Calu3 (cell line): ENCODE measurements around the gene VPS4B. TPM values are rescaled to one million over a fixed set of nuclear protein-coding genes. Genes with fewer than 3 reads are reported as not detected.

ENCODE experiments used
- BruUV-seq: library from RNA; stranded (reverse); fragments of 400-500 nt; replicated peaks from 2 replicates; lab custom pipeline; 2021; lab: Mats Ljungman, UMichigan
- CTCF ChIA-PET: fragments of 300-600 bp; sonication (Branson Sonifier 250); formaldehyde crosslinking; loops from one replicate; lab custom pipeline; 2022; ENCODE audit warnings: antibody characterized with exemption; lab: Charles Lee
- DNase-seq: peaks from one replicate; pipeline ENCODE4 v3.0.0; 2022
- H3K27ac Mint-ChIP-seq: one replicate; pipeline ENCODE4 v1.8.0; 2022; ENCODE audit warnings: mixed read lengths; ENCODE audit not compliant: unreplicated experiment
- H3K27me3 Mint-ChIP-seq: one replicate; pipeline ENCODE4 v1.8.0; 2022; ENCODE audit warnings: mixed read lengths; ENCODE audit not compliant: unreplicated experiment
- H3K36me3 Mint-ChIP-seq: one replicate; pipeline ENCODE4 v1.8.0; 2022; ENCODE audit warnings: mild to moderate bottlenecking, moderate library complexity, mixed read lengths; ENCODE audit not compliant: insufficient read depth, unreplicated experiment
- H3K4me1 Mint-ChIP-seq: one replicate; pipeline ENCODE4 v1.8.0; 2022; ENCODE audit warnings: mild to moderate bottlenecking, low read depth, mixed read lengths; ENCODE audit not compliant: unreplicated experiment
- H3K4me3 Mint-ChIP-seq: one replicate; pipeline ENCODE4 v1.8.0; 2022; ENCODE audit warnings: mild to moderate bottlenecking, low read depth, moderate library complexity, mixed read lengths; ENCODE audit not compliant: unreplicated experiment
- H3K9me3 Mint-ChIP-seq: one replicate; pipeline ENCODE4 v1.8.0; 2022; ENCODE audit warnings: low read depth, mixed read lengths; ENCODE audit not compliant: unreplicated experiment
- intact Hi-C: fragments of 100-400 bp; cut with micrococcal nuclease; formaldehyde crosslinking; loops from one replicate; pipeline ENCODE4 v1.10.0; 2022; ENCODE audit not compliant: unreplicated experiment
- total RNA-seq: library from RNA; stranded (reverse); gene quantifications from 2 replicates; pipeline ENCODE4 v1.2.3, GENCODE V29; 2022
- TF ChIP-seq, protein P1 (sequence below): fragments of 200-600 bp; IDR thresholded peaks from one replicate; pipeline ENCODE4 v1.8.0; 2022; ENCODE audit warnings: antibody characterized with exemption; ENCODE audit not compliant: unreplicated experiment

Gene VPS4B
- total RNA-seq, 1 experiment from 2014 or later: 83.3 TPM

DNA sequence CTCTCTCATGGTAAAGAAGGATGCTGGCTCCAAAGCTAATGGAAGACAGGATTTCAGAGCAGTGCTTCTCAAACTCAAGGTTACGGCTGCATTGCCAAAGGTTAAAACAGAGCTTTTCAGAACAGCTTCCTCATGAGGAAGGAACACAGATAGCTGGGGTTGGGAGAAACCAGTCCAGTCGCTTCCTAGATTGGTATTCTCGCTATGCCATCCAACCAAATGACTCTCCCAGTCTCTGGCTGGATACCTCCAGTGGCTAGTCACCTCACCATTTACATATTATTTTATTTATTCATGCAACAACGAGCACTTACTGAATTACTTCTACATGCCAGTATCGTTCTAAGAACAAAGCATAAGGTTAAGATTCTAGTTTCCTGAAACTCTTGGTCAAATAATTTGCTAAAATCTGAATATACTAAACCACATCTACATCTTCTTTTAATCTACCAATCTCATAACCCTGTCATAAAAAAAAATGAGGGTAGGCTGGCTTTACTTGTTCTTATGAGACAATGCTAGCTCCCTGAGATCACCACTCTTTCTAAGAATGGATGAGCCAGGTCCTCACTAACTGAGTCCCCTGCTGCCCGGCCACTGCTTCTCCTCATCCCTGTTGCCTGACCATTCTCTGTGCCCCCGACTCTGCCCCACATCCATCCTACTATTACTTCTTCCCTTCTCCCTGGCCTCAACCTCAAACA is 75.6 kb downstream of the VPS4B start:
- BruUV-seq: no TSS peak
- TF ChIP-seq, protein P1, sequence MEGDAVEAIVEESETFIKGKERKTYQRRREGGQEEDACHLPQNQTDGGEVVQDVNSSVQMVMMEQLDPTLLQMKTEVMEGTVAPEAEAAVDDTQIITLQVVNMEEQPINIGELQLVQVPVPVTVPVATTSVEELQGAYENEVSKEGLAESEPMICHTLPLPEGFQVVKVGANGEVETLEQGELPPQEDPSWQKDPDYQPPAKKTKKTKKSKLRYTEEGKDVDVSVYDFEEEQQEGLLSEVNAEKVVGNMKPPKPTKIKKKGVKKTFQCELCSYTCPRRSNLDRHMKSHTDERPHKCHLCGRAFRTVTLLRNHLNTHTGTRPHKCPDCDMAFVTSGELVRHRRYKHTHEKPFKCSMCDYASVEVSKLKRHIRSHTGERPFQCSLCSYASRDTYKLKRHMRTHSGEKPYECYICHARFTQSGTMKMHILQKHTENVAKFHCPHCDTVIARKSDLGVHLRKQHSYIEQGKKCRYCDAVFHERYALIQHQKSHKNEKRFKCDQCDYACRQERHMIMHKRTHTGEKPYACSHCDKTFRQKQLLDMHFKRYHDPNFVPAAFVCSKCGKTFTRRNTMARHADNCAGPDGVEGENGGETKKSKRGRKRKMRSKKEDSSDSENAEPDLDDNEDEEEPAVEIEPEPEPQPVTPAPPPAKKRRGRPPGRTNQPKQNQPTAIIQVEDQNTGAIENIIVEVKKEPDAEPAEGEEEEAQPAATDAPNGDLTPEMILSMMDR: no peak
- Mint-ChIP-seq H3K27ac (no peak overlapping the region), H3K4me3 (no peak overlapping the region), H3K36me3 (peaks cover 34% of the 10 kb centered on the region), H3K9me3 (no peaks in the 10 kb centered on the region), H3K27me3 (no peaks in the 10 kb centered on the region), H3K4me1 (peaks cover 7% of the 10 kb centered on the region)
- intact Hi-C loops: no loop called here
- no peak for DNase-seq
- CTCF ChIA-PET: no interaction called here

DNA sequence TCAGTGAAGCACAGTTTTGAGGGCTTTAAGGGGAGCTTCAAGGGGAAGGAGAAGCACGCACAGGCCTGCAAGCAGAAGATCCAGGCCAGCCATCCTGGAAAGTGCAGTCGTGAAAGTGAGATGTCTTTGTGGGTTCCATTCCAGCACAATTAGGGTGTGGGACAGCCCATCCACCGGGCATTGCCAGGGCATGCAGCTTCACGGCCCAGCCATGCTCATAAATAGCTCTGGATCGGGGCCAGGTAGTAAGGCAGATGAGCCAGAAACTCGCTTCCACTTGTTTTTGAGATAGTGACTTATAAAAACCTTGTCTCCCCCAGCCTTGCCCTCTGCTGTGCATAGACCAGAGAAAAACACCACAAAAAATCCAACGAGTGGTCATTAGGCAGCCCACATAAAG is 76.2 kb downstream of the VPS4B start:
- CTCF ChIA-PET: no interaction called here
- H3K4me1 Mint-ChIP-seq: peaks cover 7% of the 10 kb centered on the region
- H3K4me3 Mint-ChIP-seq: no peak overlapping the region
- BruUV-seq: no TSS peak
- no peaks in the 10 kb centered on the region for H3K27me3 Mint-ChIP-seq
- intact Hi-C loops: no loop called here
- no peaks in the 10 kb centered on the region for H3K9me3 Mint-ChIP-seq
- TF ChIP-seq, protein P1: no peak
- no peak for DNase-seq
- no peak overlapping the region for H3K27ac Mint-ChIP-seq
- H3K36me3 Mint-ChIP-seq: peaks cover 36% of the 10 kb centered on the region

DNA sequence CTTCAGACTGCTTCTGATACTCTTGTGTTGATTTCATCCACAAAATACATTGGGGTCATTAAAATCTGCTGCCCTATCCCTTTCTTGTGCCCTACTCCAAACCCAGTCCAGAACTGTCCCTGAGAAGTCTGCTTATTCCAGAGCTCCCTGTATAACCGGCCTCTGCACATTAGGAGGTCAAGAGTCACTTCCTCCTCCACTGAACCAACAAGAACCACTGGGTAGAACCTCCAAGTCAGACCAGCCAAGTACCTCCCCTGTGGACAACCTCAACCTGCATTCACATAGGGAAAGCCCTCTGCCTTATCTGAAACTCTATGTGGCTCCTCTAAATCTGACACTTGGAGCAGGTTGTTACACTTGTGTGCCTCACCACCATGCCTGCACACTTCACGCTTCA is 77.4 kb downstream of the VPS4B start:
- no peak overlapping the region for H3K27ac Mint-ChIP-seq
- H3K9me3 Mint-ChIP-seq: no peaks in the 10 kb centered on the region
- DNase-seq: no peak
- BruUV-seq: no TSS peak
- no peak overlapping the region for H3K4me3 Mint-ChIP-seq
- peaks cover 32% of the 10 kb centered on the region for H3K36me3 Mint-ChIP-seq
- intact Hi-C loops: loop anchor here (5.0 kb wide), 1 partner anchor 92 kb away; no protein-coding TSS in a partner anchor
- TF ChIP-seq, protein P1: no peak
- CTCF ChIA-PET: no interaction called here
- peaks cover 7% of the 10 kb centered on the region for H3K4me1 Mint-ChIP-seq
- no peaks in the 10 kb centered on the region for H3K27me3 Mint-ChIP-seq

DNA sequence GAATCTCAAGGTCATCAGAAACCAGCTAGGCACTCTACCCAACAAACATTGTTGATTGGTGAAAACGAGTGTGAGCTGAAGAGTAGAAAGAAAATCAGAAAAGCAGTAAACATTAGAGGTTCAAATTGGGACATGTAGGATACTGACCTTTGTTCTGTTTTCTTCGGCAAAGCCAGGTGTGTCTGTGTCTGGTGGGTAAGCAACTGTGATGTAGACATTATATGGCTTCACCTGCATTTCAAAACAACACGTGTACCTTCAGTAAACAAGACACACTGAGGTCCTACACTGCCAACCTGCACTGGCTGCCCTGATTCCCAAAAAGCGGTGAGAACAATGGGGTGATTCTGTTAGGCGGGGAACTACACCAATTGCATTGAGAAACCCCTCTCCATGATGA is 78.0 kb downstream of the VPS4B start:
- intact Hi-C loops: loop anchor here (5.0 kb wide), 1 partner anchor 93 kb away; no protein-coding TSS in a partner anchor
- Mint-ChIP-seq H3K27ac (no peak overlapping the region), H3K4me1 (peaks cover 7% of the 10 kb centered on the region), H3K9me3 (no peaks in the 10 kb centered on the region), H3K4me3 (no peak overlapping the region), H3K36me3 (peaks cover 28% of the 10 kb centered on the region), H3K27me3 (no peaks in the 10 kb centered on the region)
- BruUV-seq: no TSS peak
- no peak for DNase-seq
- CTCF ChIA-PET: no interaction called here
- TF ChIP-seq, protein P1: no peak
